GM12878 (cell line): ENCODE data around the gene SSPN. TPM values are rescaled to one million over a fixed set of nuclear protein-coding genes. Genes with fewer than 3 reads are reported as not detected.

Experiments
- ATAC-seq: fragments of 200-7000 bp; cut with Tn5 transposase; 3 replicates; pipeline ENCODE4 v1.9.1; 2020; ENCODE audit warnings: mild to moderate bottlenecking, moderate library complexity
- BruUV-seq: library from RNA; stranded (reverse); fragments of 400-500 nt; replicated peaks from 2 replicates; lab custom pipeline; 2021; lab: Mats Ljungman, UMichigan
- CTCF ChIA-PET: fragments of 300-600 bp; sonication (Branson Sonifier 250); formaldehyde crosslinking; extraction: SDS; loops from one replicate; lab custom pipeline; 2021; ENCODE audit warnings: inconsistent platforms; lab: Yijun Ruan, JAX
- POLR2A ChIA-PET: fragments of 350-600 bp; formaldehyde crosslinking; extraction: SDS; loops from one replicate; lab custom pipeline; 2021; ENCODE audit warnings: inconsistent platforms; lab: Charles Lee
- RAD21 ChIA-PET: fragments of 300-600 bp; sonication (Branson Sonifier 250); formaldehyde crosslinking; loops from one replicate; lab custom pipeline; 2023; ENCODE audit warnings: antibody characterized with exemption; ENCODE audit not compliant: unreplicated experiment; lab: Charles Lee
- SMC1A ChIA-PET: fragments of 300-600 bp; sonication (Branson Sonifier 250); formaldehyde crosslinking; loops from one replicate; lab custom pipeline; 2023; ENCODE audit not compliant: unreplicated experiment, uncharacterized antibody; lab: Charles Lee
- DNase-seq: peaks from one replicate; pipeline ENCODE4 v3.0.0-alpha.2; 2011; ENCODE audit warnings: low read depth, low spot score
- FAIRE-seq: peaks from 3 replicates; lab custom pipeline; 2011; peaks lifted over from hg19 to GRCh38; lab: Jason Lieb, UNC
- H2AFZ ChIP-seq: 2 replicates; pipeline ENCODE4 v1.6.0; 2011; ENCODE audit warnings: low read depth, low read length, control low read depth; ENCODE audit not compliant: control insufficient read depth
- H3K27ac ChIP-seq: 2 replicates; pipeline ENCODE4 v1.5.1; 2011; ENCODE audit warnings: control low read depth; ENCODE audit not compliant: control insufficient read depth, insufficient read depth
- H3K27me3 ChIP-seq, 2 experiments: replicated peaks in 1 of 2; 2 replicates each; pipeline versions ENCODE4 v1.6.0 to v1.6.1; 2011; ENCODE audit warnings: low read length in 1 of 2; ENCODE audit not compliant: control insufficient read depth in 2 of 2, insufficient read depth in 2 of 2
- H3K36me3 ChIP-seq, 2 experiments: 2 replicates each; pipeline ENCODE4 v1.5.1; 2011; ENCODE audit warnings: low read length in 1 of 2; ENCODE audit not compliant: control insufficient read depth in 2 of 2, insufficient read depth in 2 of 2
- H3K4me1 ChIP-seq: 2 replicates; pipeline ENCODE4 v1.6.1; 2011; ENCODE audit warnings: mild to moderate bottlenecking, low read length, moderate library complexity, mixed read lengths; ENCODE audit not compliant: control insufficient read depth, insufficient read depth
- H3K4me2 ChIP-seq: 2 replicates; pipeline ENCODE4 v1.6.0; 2011; ENCODE audit warnings: control low read depth; ENCODE audit not compliant: control insufficient read depth, insufficient read depth
- H3K4me3 ChIP-seq: fragments of 200-600 bp; sonication (generic); 2 replicates; pipeline ENCODE4 v1.5.1; 2016
- H3K79me2 ChIP-seq: 2 replicates; pipeline ENCODE4 v1.6.0; 2011; ENCODE audit warnings: low read length; ENCODE audit not compliant: control insufficient read depth, insufficient read depth
- H3K9ac ChIP-seq: 2 replicates; pipeline ENCODE4 v1.8.0; 2011; ENCODE audit warnings: low read length, control low read depth, mixed read lengths; ENCODE audit not compliant: control insufficient read depth, insufficient read depth
- H3K9me3 ChIP-seq: replicated peaks from 3 replicates; pipeline ENCODE4 v1.5.1; 2011; ENCODE audit warnings: mild to moderate bottlenecking, low read length; ENCODE audit not compliant: control insufficient read depth, insufficient read depth
- H4K20me1 ChIP-seq: 2 replicates; pipeline ENCODE4 v1.6.0; 2011; ENCODE audit not compliant: control insufficient read depth, insufficient read depth
- CTCF ChIP-seq, 3 experiments: IDR thresholded peaks in 2 of 3; conservative IDR thresholded peaks in 1 of 3; 2 replicates each; pipeline ENCODE4 v1.5.1; 2011; ENCODE audit warnings: low read depth in 3 of 3, low read length in 3 of 3, mild to moderate bottlenecking in 3 of 3, control low read depth in 2 of 3, moderate library complexity in 2 of 3, inconsistent platforms in 1 of 3, mixed read lengths in 1 of 3; ENCODE audit not compliant: control insufficient read depth in 2 of 3, insufficient read depth in 1 of 3; ENCODE audit errors: extremely low read depth in 1 of 3
- NKRF ChIP-seq: fragments of 450-650 bp; conservative IDR thresholded peaks from 2 replicates; pipeline ENCODE4 v1.6.1; 2017; ENCODE audit warnings: mild to moderate bottlenecking, moderate library complexity
- PBX3 ChIP-seq: IDR thresholded peaks from 2 replicates; pipeline ENCODE4 v1.6.1; 2011; ENCODE audit warnings: mild to moderate bottlenecking, low read depth, low read length, moderate library complexity; ENCODE audit not compliant: insufficient replicate concordance
- RFX5 ChIP-seq: IDR thresholded peaks from 2 replicates; pipeline ENCODE4 v1.6.1; 2011; ENCODE audit warnings: low read depth, low read length, improper control_type of control experiment
- SP1 ChIP-seq: IDR thresholded peaks from one replicate; pipeline ENCODE4 v1.6.1; 2011; ENCODE audit warnings: low read depth, low read length
- TBL1XR1 ChIP-seq: IDR thresholded peaks from 2 replicates; pipeline ENCODE4 v1.6.1; 2012; ENCODE audit warnings: low read depth, low read length, improper control_type of control experiment
- TCF12 ChIP-seq: IDR thresholded peaks from 2 replicates; pipeline ENCODE4 v1.6.1; 2011; ENCODE audit warnings: low read depth, mild to moderate bottlenecking, low read length
- USF1 ChIP-seq: IDR thresholded peaks from 2 replicates; pipeline ENCODE4 v1.6.1; 2011; ENCODE audit warnings: borderline replicate concordance, low read depth, mild to moderate bottlenecking, moderate library complexity, mixed read lengths, low read length; ENCODE audit not compliant: insufficient read depth; ENCODE audit errors: extremely low read length
- WGBS: methylation state at CpG from one replicate; pipeline ENCODE4 v1.1.6; 2016; ENCODE audit warnings: low lambda C conversion rate; ENCODE audit not compliant: insufficient replicate concordance, insufficient coverage; ENCODE audit errors: missing lambda C conversion rate; 5-methylcytosine and 5-hydroxymethylcytosine counted together
- in situ Hi-C: fragments of 300-500 bp; cut with MboI; formaldehyde crosslinking; loops from 9 replicates; pipeline ENCODE4 v1.14.3; 2018; ENCODE audit warnings: mixed read lengths
- intact Hi-C: fragments of 100-400 bp; cut with micrococcal nuclease; formaldehyde crosslinking; loops from one replicate; pipeline ENCODE4 v1.14.2; 2022; ENCODE audit not compliant: unreplicated experiment
- polyA plus RNA-seq, 11 experiments: library from polyadenylated mRNA; depleted of rRNA in 4 of 11; unstranded in 6 of 11; stranded (reverse) in 5 of 11; fragments of >200 nt; fragmentation: Nextera tagmentation in 4 of 11; fragmentation: Illumina TruSeq in 1 of 11; extraction: Ambion mirVana in 4 of 11; extraction: Trizol in 1 of 11; gene quantifications; 1 replicate in 1 of 11; 2 replicates in 10 of 11; pipeline versions ENCODE4 v1.2.1 to v1.2.3, GENCODE V29; 2011 to 2016; ENCODE audit warnings: inconsistent platforms in 2 of 11, missing spikeins in 2 of 11, low read depth in 1 of 11
- total RNA-seq, 4 experiments: library from RNA; depleted of rRNA in 3 of 4; stranded (reverse); fragments of >200 nt in 3 of 4; fragmentation: Illumina TruSeq in 1 of 4; extraction: Trizol in 1 of 4; gene quantifications; 2 replicates each; pipeline versions ENCODE4 v1.2.1 to v1.2.3, GENCODE V29; 2013 to 2021

Gene SSPN
- total and polyA plus RNA-seq, 10 of the 15 experiments (the other 5 are each of a cell fraction or from before 2014, with no cell fraction given): 0.04 to 0.41 (median 0.28) TPM; not detected in 5

GRCh38 chr12:26271889-26272492 lies 76.6 kb downstream of the SSPN start (continued):
- TF ChIP-seq NKRF: no peak

GRCh38 chr12:26272851-26273250 lies 77.5 kb downstream of the SSPN start:
- no peaks in the 10 kb centered on the region for H3K79me2 ChIP-seq
- SMC1A ChIA-PET: interaction anchor here (1.0 to 11.8 kb wide), 15 partner anchors 8 to 154 kb away, joined by 3 to 203 read pairs (median 11); partner anchors contain the start of gene BHLHE41
- no peaks in the 10 kb centered on the region for H3K9me3 ChIP-seq
- FAIRE-seq (no peak), DNase-seq (no peak), ATAC-seq (no peak)
- TF ChIP-seq USF1: no peak
- no peak for TF ChIP-seq TCF12
- no peak for TF ChIP-seq TBL1XR1
- TF ChIP-seq RFX5: no peak
- no peak for TF ChIP-seq CTCF (IDR thresholded peaks at IDR 0.05 in 2 of 3, conservative IDR thresholded peaks at IDR 0.05 in 1 of 3; ENCODE audit: control insufficient read depth in 2 of 3, extremely low read depth in 1 of 3, insufficient read depth in 1 of 3, low read depth in 3 of 3, low read length in 3 of 3)
- no peak for TF ChIP-seq PBX3
- no peak for TF ChIP-seq SP1
- intact Hi-C loops (loop anchor here (5.0 kb wide), 1 partner anchor 151 kb away; no protein-coding TSS in a partner anchor), in situ Hi-C loops (no loop called here)
- no peak overlapping the region for H3K4me2 ChIP-seq
- RAD21 ChIA-PET: interaction anchor here (0.6 to 9.6 kb wide), 11 partner anchors 23 to 155 kb away, joined by 3 to 111 read pairs (median 5); partner anchors contain the start of gene BHLHE41
- POLR2A ChIA-PET: interaction anchor here (0.8 to 6.6 kb wide), 6 partner anchors 13 to 119 kb away, joined by 3 to 41 read pairs (median 7); no protein-coding TSS in a partner anchor
- no peak overlapping the region for H3K4me3 ChIP-seq
- CTCF ChIA-PET: interaction anchor here (0.9 to 6.9 kb wide), 9 partner anchors 25 to 154 kb away, joined by 3 to 46 read pairs (median 15); partner anchors contain the start of genes BHLHE41 and SSPN
- H3K36me3 ChIP-seq: no peaks in the 10 kb centered on the region
- BruUV-seq: no TSS peak
- H3K4me1 ChIP-seq: peaks cover 44% of the 10 kb centered on the region
- no peak overlapping the region for H3K9ac ChIP-seq
- WGBS: 100% methylated on average over 2 of the region's 2 CpGs
- no peaks in the 10 kb centered on the region for H4K20me1 ChIP-seq
- no peak overlapping the region for H2AFZ ChIP-seq
- H3K27ac ChIP-seq: no peak overlapping the region; the same call in 1 of the 2 replicates
- H3K27me3 ChIP-seq: no peaks in the 10 kb centered on the region
